HepG2 (cell line): ENCODE results near the gene NME4. TPM values are rescaled to one million over a fixed set of nuclear protein-coding genes. Genes with fewer than 3 reads are reported as not detected.

Source experiments
- ARID4A ChIP-seq: sonication (generic); formaldehyde crosslinking; IDR thresholded peaks from 2 replicates; pipeline ENCODE4 v1.5.0; 2020; ENCODE audit warnings: mild to moderate bottlenecking, missing genetic modification reagents, borderline replicate concordance
- CENPT ChIP-seq: sonication (generic); formaldehyde crosslinking; IDR thresholded peaks from 2 replicates; pipeline ENCODE4 v1.8.0; 2022; ENCODE audit warnings: low read depth, mild to moderate bottlenecking, moderate library complexity, missing genetic modification reagents
- FOXP1 ChIP-seq, 2 experiments: fragments of 450-650 bp in 1 of 2; IDR thresholded peaks; 2 replicates each; pipeline ENCODE4 v1.6.1; 2017 to 2018; ENCODE audit warnings: antibody characterized with exemption in 1 of 2
- MAFF ChIP-seq: IDR thresholded peaks from 2 replicates; pipeline ENCODE4 v1.6.1; 2011; ENCODE audit warnings: low read depth, low read length, improper control_type of control experiment
- MAX ChIP-seq: IDR thresholded peaks from 2 replicates; pipeline ENCODE4 v1.6.1; 2012; ENCODE audit warnings: inconsistent platforms
- MXI1 ChIP-seq: IDR thresholded peaks from 3 replicates; pipeline ENCODE4 v1.6.1; 2012; ENCODE audit warnings: low read depth, low read length, inconsistent platforms, borderline replicate concordance
- NFAT5 ChIP-seq: sonication (generic); formaldehyde crosslinking; IDR thresholded peaks from 2 replicates; pipeline ENCODE4 v1.4.0; 2020; ENCODE audit warnings: missing genetic modification reagents
- RFX1 ChIP-seq: fragments of 450-650 bp; IDR thresholded peaks from 2 replicates; pipeline ENCODE4 v1.6.1; 2017
- SRSF9 ChIP-seq: fragments of 200-400 bp; formaldehyde crosslinking; IDR thresholded peaks from 2 replicates; pipeline ENCODE4 v1.6.1; 2018; ENCODE audit warnings: borderline replicate concordance, mild to moderate bottlenecking, low read depth, low read length; ENCODE audit not compliant: insufficient read depth, poor library complexity, severe bottlenecking
- THYN1 ChIP-seq: sonication (generic); formaldehyde crosslinking; IDR thresholded peaks from 2 replicates; pipeline ENCODE4 v1.8.1; 2023; ENCODE audit warnings: low read depth, mild to moderate bottlenecking, moderate library complexity, missing genetic modification reagents, borderline replicate concordance
- U2AF2 ChIP-seq: fragments of 200-400 bp; formaldehyde crosslinking; IDR thresholded peaks from 2 replicates; pipeline ENCODE4 v1.6.1; 2017; ENCODE audit warnings: low read depth, mild to moderate bottlenecking, low read length
- ZFP1 ChIP-seq: IDR thresholded peaks from 2 replicates; pipeline ENCODE4 v1.6.1; 2016
- ZNF180 ChIP-seq: sonication (generic); formaldehyde crosslinking; IDR thresholded peaks from 2 replicates; pipeline ENCODE4 v1.4.0; 2020; ENCODE audit warnings: low read depth, missing genetic modification reagents, borderline replicate concordance
- ZNF414 ChIP-seq: sonication (generic); formaldehyde crosslinking; IDR thresholded peaks from 2 replicates; pipeline ENCODE4 v1.5.0; 2020; ENCODE audit warnings: missing genetic modification reagents
- ZNF746 ChIP-seq: sonication (generic); formaldehyde crosslinking; IDR thresholded peaks from 2 replicates; pipeline ENCODE4 v1.8.0; 2022; ENCODE audit warnings: mild to moderate bottlenecking, missing genetic modification reagents
- ZNF770 ChIP-seq: sonication (generic); formaldehyde crosslinking; IDR thresholded peaks from 2 replicates; pipeline ENCODE4 v1.5.0; 2020; ENCODE audit warnings: mild to moderate bottlenecking, missing genetic modification reagents
- polyA plus RNA-seq, 8 experiments: library from polyadenylated mRNA; depleted of rRNA in 3 of 8; stranded (reverse) in 7 of 8; unstranded in 1 of 8; fragments of >200 nt; fragmentation: Illumina TruSeq in 4 of 8; extraction: Trizol in 4 of 8; gene quantifications; 2 replicates each; pipeline versions ENCODE4 v1.2.1 to v1.2.3, GENCODE V29; 2011 to 2016; ENCODE audit warnings: low read depth in 4 of 8, missing spikeins in 1 of 8, mixed read lengths in 1 of 8; ENCODE audit not compliant: insufficient read depth in 1 of 8
- total RNA-seq, 5 experiments: library from RNA; depleted of rRNA; stranded (reverse); fragments of >200 nt; fragmentation: Illumina TruSeq; extraction: Trizol; gene quantifications; 2 replicates each; pipeline ENCODE4 v1.2.3, GENCODE V29; 2016; ENCODE audit warnings: low read depth in 1 of 5

NME4 gene
- total and polyA plus RNA-seq, 2 of the 13 experiments (the other 11 are each of a cell fraction or from before 2014, with no cell fraction given): 121 to 263 TPM

- no peak for TF ChIP-seq ZFP1 (CRISPR knock-in tag)
- no peak for TF ChIP-seq FOXP1 (IDR thresholded peaks at IDR 0.05)
- TF ChIP-seq FOXP1 (CRISPR knock-in tag; IDR thresholded peaks at IDR 0.05): no peak
- peak; percentile 87 for TF ChIP-seq ARID4A (CRISPR knock-in tag)
- TF ChIP-seq MAFF: no peak
- 0 out of 2 replicates have a peak, but pooled peaks have one; percentile 17 for TF ChIP-seq NFAT5 (CRISPR knock-in tag)
- peak; percentile 67; the same call in 1 of the 3 replicates for TF ChIP-seq MXI1
- no peak for TF ChIP-seq SRSF9
- no peak for TF ChIP-seq THYN1 (CRISPR knock-in tag)
- TF ChIP-seq MAX: no peak; the same call in 1 of the 2 replicates
- no peak for TF ChIP-seq ZNF180
- TF ChIP-seq ZNF414: 0 out of 2 replicates have a peak, but pooled peaks have one; percentile 51
- no peak for TF ChIP-seq CENPT (CRISPR knock-in tag)
- no peak for TF ChIP-seq U2AF2
- TF ChIP-seq RFX1: no peak
- TF ChIP-seq ZNF746: no peak
- TF ChIP-seq ZNF770: no peak
Observed at GRCh38 chr16:352547-353403, 44.2 kb upstream of the NME4 start, which contains the start of gene AXIN1 (continued).
